Measurements from ENCODE around the gene PIM2.

GRCh38 chrX:48897625-48898306 lies 21.1 kb downstream of the PIM2 start, which contains the start of the genes PQBP1 and TIMM17B:
- TF ChIP-seq, protein P1, sequence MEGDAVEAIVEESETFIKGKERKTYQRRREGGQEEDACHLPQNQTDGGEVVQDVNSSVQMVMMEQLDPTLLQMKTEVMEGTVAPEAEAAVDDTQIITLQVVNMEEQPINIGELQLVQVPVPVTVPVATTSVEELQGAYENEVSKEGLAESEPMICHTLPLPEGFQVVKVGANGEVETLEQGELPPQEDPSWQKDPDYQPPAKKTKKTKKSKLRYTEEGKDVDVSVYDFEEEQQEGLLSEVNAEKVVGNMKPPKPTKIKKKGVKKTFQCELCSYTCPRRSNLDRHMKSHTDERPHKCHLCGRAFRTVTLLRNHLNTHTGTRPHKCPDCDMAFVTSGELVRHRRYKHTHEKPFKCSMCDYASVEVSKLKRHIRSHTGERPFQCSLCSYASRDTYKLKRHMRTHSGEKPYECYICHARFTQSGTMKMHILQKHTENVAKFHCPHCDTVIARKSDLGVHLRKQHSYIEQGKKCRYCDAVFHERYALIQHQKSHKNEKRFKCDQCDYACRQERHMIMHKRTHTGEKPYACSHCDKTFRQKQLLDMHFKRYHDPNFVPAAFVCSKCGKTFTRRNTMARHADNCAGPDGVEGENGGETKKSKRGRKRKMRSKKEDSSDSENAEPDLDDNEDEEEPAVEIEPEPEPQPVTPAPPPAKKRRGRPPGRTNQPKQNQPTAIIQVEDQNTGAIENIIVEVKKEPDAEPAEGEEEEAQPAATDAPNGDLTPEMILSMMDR (conservative IDR thresholded peaks at IDR 0.05; ENCODE audit: low read length), result no peak
- TF ChIP-seq EZH2phosphoT487 (IDR thresholded peaks at IDR 0.05; ENCODE audit: borderline replicate concordance), result no peak
